ENCODE data around the gene MYO1B.

The MYO1B gene

DNA sequence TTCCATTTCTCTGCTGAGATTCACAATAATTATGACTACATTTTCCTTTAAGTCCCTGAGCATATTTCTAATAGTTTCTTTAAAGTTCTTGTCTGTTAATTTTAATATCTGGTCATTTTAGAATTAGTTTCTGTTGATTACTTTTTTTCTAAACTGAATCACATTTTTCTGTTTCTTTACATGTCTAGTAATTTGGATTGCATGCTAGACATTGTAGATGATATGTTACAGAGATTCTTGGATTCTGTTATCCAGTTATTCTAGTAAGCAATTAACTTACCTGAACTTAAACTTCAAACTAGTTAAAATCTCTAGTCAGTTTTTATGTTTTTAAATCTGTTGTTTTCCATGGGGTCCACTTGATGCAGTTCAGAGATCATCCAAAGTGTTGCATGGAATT is 214.0 kb downstream of the MYO1B start:
- ChIA-PET POLR2A (no interaction called here), CTCF (no interaction called here)
- no peak for TF ChIP-seq CTCF (IDR thresholded peaks at IDR 0.05; ENCODE audit: control extremely low read depth, extremely low read depth, low read depth, missing control alignments)
- DNase-seq (ENCODE audit: extremely low spot score), result no peak

DNA sequence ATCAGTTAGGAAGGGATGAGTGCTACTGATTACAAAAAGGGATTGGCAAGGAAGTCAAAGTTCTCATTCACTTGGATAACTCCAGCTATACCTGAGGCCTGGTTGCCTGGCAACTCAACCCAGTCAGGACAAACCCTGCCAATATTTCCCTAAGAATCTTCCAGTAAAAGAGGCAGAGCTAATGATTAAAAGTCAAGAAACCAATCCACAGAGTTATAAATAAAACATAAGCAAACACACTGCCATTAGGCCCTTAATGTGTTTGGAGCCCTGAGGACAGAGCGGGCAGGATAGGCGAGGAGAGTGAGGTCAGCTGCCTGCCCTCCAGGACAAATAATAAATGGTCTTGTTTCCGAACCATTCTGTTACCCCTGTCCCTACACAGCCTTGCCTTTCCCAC is 217.2 kb downstream of the MYO1B start:
- POLR2A ChIA-PET, result no interaction called here

DNA sequence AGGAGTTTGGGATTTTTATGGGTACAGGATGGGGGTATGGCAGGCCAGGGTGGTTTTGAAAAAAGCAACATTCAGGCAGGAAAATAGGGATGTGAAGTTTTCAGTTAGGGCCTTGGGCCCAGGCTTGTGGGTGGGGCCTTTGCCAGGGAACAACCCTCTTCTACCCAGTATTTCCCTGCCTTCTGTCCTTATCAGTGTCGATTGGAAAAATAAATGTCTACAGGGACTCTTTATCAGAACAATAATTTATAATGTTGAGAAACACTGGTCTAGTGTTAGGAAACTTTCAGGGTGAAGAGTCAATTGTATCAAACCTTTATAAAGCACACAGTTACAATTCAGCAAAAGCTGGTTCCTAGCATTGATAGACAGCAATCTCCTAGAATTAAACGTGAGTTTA is 218.6 kb downstream of the MYO1B start:
- CTCF ChIA-PET, result interaction anchor here (0.6 kb wide), 1 partner anchor 22 kb away, joined by 3 read pairs; no protein-coding TSS in a partner anchor
- DNase-seq (ENCODE audit: extremely low spot score), result no peak
- no peak for TF ChIP-seq CTCF (IDR thresholded peaks at IDR 0.05; ENCODE audit: control extremely low read depth, extremely low read depth, low read depth, missing control alignments)
- POLR2A ChIA-PET, result no interaction called here

More for the DNA sequence above, 217.2 kb downstream of the MYO1B start:
- TF ChIP-seq CTCF (IDR thresholded peaks at IDR 0.05; ENCODE audit: control extremely low read depth, extremely low read depth, low read depth, missing control alignments), result no peak
- DNase-seq (ENCODE audit: extremely low spot score), result no peak
- CTCF ChIA-PET, result no interaction called here

DNA sequence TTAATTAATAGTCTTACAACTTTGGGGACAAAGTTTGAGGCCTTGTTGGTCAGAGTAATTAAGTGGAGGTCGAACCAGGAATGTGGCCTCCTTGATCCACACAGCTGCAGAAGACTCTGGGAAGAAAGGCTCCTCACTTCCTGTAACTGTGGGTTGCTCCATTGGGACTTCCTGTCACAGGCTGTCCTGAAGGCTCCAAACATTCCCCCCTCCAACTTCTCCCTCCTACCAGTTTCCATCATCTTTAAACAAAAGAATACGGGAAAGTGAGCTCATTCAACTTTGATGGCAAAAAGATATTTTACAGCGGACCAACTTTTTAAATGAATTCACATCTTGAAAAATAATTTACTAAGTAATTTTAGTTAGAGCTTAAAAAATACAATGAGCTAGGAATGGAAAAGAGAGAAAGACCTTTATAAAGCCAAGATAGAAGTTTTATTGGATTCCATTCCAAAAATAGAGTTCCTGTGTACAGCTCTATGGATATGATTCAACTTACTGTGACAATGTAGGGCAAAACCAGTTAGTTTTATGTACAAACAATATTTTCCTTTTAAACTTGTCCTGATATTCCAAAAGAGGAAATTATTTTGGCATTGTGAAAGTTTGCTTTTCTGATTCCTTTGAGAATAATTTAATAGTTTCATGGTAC is 220.7 kb downstream of the MYO1B start:
- no peak for TF ChIP-seq CTCF (IDR thresholded peaks at IDR 0.05; ENCODE audit: control extremely low read depth, extremely low read depth, low read depth, missing control alignments)
- no peak for DNase-seq (ENCODE audit: extremely low spot score)
- ChIA-PET POLR2A (no interaction called here), CTCF (interaction anchor here (1.0 kb wide), 1 partner anchor 22 kb away, joined by 3 read pairs; no protein-coding TSS in a partner anchor)

- no peak for TF ChIP-seq CTCF (IDR thresholded peaks at IDR 0.05; ENCODE audit: control extremely low read depth, extremely low read depth, low read depth, missing control alignments)
- POLR2A ChIA-PET, result no interaction called here
- CTCF ChIA-PET, result no interaction called here
- no peak for DNase-seq (ENCODE audit: extremely low spot score)
Observed at GRCh38 chr2:191467113-191467512, 221.9 kb downstream of the MYO1B start.

DNA sequence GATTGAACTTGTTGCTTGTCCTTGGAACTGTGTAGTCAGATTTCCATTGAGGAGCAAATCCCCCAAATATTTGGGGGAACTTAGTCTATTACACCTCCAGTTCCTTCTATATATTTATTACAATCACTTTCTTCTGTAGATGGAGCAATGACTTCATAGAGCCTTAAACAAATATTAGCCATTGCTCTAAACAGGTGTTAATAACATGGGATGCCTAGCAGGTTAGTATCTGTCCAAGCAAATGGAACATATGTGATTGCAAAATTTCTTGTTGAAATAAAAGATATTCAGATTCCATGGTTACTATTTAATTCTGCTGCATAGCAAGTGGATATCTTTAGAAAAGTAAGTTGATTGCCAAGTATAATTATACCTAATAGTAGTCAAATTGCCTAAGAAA is 225.1 kb downstream of the MYO1B start:
- TF ChIP-seq CTCF (IDR thresholded peaks at IDR 0.05; ENCODE audit: control extremely low read depth, extremely low read depth, low read depth, missing control alignments), result no peak
- ChIA-PET CTCF (no interaction called here), POLR2A (no interaction called here)
- DNase-seq (ENCODE audit: extremely low spot score), result no peak
